PC-3 (cell line): Measurements from ENCODE around the gene TGM3. TPM values are rescaled to one million over a fixed set of nuclear protein-coding genes. Genes with fewer than 3 reads are reported as not detected.
"Not testable (repeated sequence)": the region's sequence is repeated elsewhere in the genome, so short reads cannot be mapped to it uniquely, and the experiment has no call there.

Experiments
- ATAC-seq: fragments of 200-7000 bp; cut with Tn5 transposase; 2 replicates; pipeline ENCODE4 v1.9.1; 2020; ENCODE audit warnings: mild to moderate bottlenecking, moderate library complexity
- BruUV-seq: library from RNA; stranded (reverse); fragments of 400-500 nt; replicated peaks from 2 replicates; lab custom pipeline; 2021; lab: Mats Ljungman, UMichigan
- CTCF ChIA-PET: fragments of 300-600 bp; sonication (Branson Sonifier 250); formaldehyde crosslinking; loops from one replicate; lab custom pipeline; 2022; ENCODE audit warnings: antibody characterized with exemption; lab: Charles Lee
- POLR2A ChIA-PET: fragments of 300-600 bp; sonication (Branson Sonifier 250); formaldehyde crosslinking; loops from one replicate; lab custom pipeline; 2022; ENCODE audit warnings: antibody characterized with exemption; ENCODE audit not compliant: unreplicated experiment; lab: Charles Lee
- DNase-seq: peaks from one replicate; pipeline ENCODE4 v3.0.0-alpha.2; 2015
- H2AFZ ChIP-seq: fragments of 300-600 bp; sonication (generic); 2 replicates; pipeline ENCODE4 v1.6.0; 2016; ENCODE audit warnings: antibody characterized with exemption, low read length
- H3F3A ChIP-seq: fragments of 300-600 bp; sonication (generic); one replicate; pipeline ENCODE4 v1.6.0; 2017; ENCODE audit warnings: antibody characterized with exemption, low read length, control low read depth, mild to moderate bottlenecking; ENCODE audit not compliant: unreplicated experiment
- H3K27ac ChIP-seq: fragments of 300-600 bp; sonication (generic); 2 replicates; pipeline ENCODE4 v1.5.1; 2016; ENCODE audit warnings: mild to moderate bottlenecking, low read length
- H3K27me3 ChIP-seq: fragments of 300-600 bp; sonication (generic); 2 replicates; pipeline ENCODE4 v1.6.1; 2016; ENCODE audit warnings: low read length, mixed read lengths
- H3K36me3 ChIP-seq: fragments of 300-600 bp; sonication (generic); 2 replicates; pipeline ENCODE4 v1.6.1; 2016; ENCODE audit warnings: low read depth, mixed run types, low read length, mixed read lengths
- H3K4me1 ChIP-seq: fragments of 300-600 bp; sonication (generic); 2 replicates; pipeline ENCODE4 v1.5.1; 2016; ENCODE audit warnings: low read length; ENCODE audit not compliant: insufficient read depth
- H3K4me2 ChIP-seq: fragments of 300-600 bp; sonication (generic); 2 replicates; pipeline ENCODE4 v1.6.0; 2016; ENCODE audit warnings: low read length
- H3K4me3 ChIP-seq: fragments of 300-600 bp; sonication (generic); 2 replicates; pipeline ENCODE4 v1.5.1; 2016; ENCODE audit warnings: mild to moderate bottlenecking, low read length, mixed read lengths
- H3K79me2 ChIP-seq: fragments of 300-600 bp; sonication (generic); 2 replicates; pipeline ENCODE4 v1.6.1; 2017; ENCODE audit warnings: low read length, mixed read lengths
- H3K9ac ChIP-seq: fragments of 300-600 bp; sonication (generic); 2 replicates; pipeline ENCODE4 v1.6.0; 2016; ENCODE audit warnings: mild to moderate bottlenecking, low read length
- H3K9me2 ChIP-seq: fragments of 300-600 bp; sonication (generic); replicated peaks from 2 replicates; pipeline ENCODE4 v1.6.1; 2016; ENCODE audit warnings: mixed run types, low read length, mixed read lengths
- H3K9me3 ChIP-seq: fragments of 300-600 bp; sonication (generic); 2 replicates; pipeline ENCODE4 v1.6.1; 2016; ENCODE audit warnings: low read length, mixed read lengths
- H4K20me1 ChIP-seq: fragments of 300-600 bp; sonication (generic); 2 replicates; pipeline ENCODE4 v1.6.1; 2016; ENCODE audit warnings: low read length, mixed read lengths
- EZH2 ChIP-seq: fragments of 300-600 bp; sonication (generic); IDR thresholded peaks from one replicate; pipeline ENCODE4 v1.6.1; 2017; ENCODE audit warnings: antibody characterized with exemption, mild to moderate bottlenecking, low read length; ENCODE audit not compliant: unreplicated experiment
- EZH2phosphoT487 ChIP-seq: fragments of 300-600 bp; sonication (generic); IDR thresholded peaks from 2 replicates; pipeline ENCODE4 v1.6.1; 2018; ENCODE audit warnings: mild to moderate bottlenecking, antibody characterized with exemption, low read length, borderline replicate concordance
- intact Hi-C: fragments of 100-400 bp; cut with micrococcal nuclease; formaldehyde crosslinking; loops from 2 replicates; pipeline ENCODE4 v1.9.0; 2023
- total RNA-seq: library from RNA; depleted of rRNA; stranded (reverse); fragments of >200 nt; gene quantifications from 2 replicates; pipeline ENCODE4 v1.2.3, GENCODE V29; 2014
- TF ChIP-seq, protein P1 (sequence below): fragments of 300-600 bp; sonication (generic); conservative IDR thresholded peaks from 2 replicates; pipeline ENCODE4 v1.5.1; 2017; ENCODE audit warnings: antibody characterized with exemption, low read depth, mild to moderate bottlenecking, low read length

The TGM3 gene
- total RNA-seq, 1 experiment from 2014 or later: not detected

DNA sequence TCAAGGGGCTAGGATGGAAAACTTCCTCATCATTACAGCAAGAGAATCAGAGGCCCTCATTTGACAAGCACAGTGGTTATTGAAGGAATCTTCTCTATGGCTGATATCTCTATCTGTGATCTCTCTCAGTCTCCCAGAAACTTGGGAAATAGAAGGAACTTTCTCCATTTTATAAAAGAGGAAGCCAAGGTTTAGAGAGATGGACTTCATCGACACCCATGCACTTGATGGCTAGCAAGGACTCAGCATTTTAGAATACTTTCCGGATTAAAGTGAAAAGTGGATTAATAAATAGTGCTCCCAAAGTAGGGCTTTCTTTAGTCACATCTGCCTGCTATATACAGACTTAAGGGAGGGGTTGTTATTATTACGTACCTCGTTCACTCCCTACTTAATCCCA lies 34.2 kb upstream of the TGM3 start:
- intact Hi-C loops: no loop called here
- no peak overlapping the region for H3K4me2 ChIP-seq
- no peak overlapping the region for H3K4me3 ChIP-seq
- CTCF ChIA-PET: no interaction called here
- H3F3A ChIP-seq: no peaks in the 10 kb centered on the region
- no peaks in the 10 kb centered on the region for H3K36me3 ChIP-seq
- TF ChIP-seq, protein P1, sequence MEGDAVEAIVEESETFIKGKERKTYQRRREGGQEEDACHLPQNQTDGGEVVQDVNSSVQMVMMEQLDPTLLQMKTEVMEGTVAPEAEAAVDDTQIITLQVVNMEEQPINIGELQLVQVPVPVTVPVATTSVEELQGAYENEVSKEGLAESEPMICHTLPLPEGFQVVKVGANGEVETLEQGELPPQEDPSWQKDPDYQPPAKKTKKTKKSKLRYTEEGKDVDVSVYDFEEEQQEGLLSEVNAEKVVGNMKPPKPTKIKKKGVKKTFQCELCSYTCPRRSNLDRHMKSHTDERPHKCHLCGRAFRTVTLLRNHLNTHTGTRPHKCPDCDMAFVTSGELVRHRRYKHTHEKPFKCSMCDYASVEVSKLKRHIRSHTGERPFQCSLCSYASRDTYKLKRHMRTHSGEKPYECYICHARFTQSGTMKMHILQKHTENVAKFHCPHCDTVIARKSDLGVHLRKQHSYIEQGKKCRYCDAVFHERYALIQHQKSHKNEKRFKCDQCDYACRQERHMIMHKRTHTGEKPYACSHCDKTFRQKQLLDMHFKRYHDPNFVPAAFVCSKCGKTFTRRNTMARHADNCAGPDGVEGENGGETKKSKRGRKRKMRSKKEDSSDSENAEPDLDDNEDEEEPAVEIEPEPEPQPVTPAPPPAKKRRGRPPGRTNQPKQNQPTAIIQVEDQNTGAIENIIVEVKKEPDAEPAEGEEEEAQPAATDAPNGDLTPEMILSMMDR: no peak
- TF ChIP-seq EZH2: no peak
- no peak for TF ChIP-seq EZH2phosphoT487
- H3K27me3 ChIP-seq: peaks cover 6% of the 10 kb centered on the region; the same call in 1 of the 2 replicates
- no peaks in the 10 kb centered on the region for H3K79me2 ChIP-seq
- H3K9ac ChIP-seq: no peak overlapping the region
- no peaks in the 10 kb centered on the region for H4K20me1 ChIP-seq
- H3K9me2 ChIP-seq: no peaks in the 10 kb centered on the region
- POLR2A ChIA-PET: no interaction called here
- H3K4me1 ChIP-seq: 0 out of 2 replicates have a peak, but pooled peaks cover 4% of the 10 kb centered on the region
- H3K27ac ChIP-seq: no peak overlapping the region
- ATAC-seq: no peak
- no peaks in the 10 kb centered on the region for H3K9me3 ChIP-seq
- no peak overlapping the region for H2AFZ ChIP-seq
- no peak for DNase-seq
- no TSS peak for BruUV-seq

DNA sequence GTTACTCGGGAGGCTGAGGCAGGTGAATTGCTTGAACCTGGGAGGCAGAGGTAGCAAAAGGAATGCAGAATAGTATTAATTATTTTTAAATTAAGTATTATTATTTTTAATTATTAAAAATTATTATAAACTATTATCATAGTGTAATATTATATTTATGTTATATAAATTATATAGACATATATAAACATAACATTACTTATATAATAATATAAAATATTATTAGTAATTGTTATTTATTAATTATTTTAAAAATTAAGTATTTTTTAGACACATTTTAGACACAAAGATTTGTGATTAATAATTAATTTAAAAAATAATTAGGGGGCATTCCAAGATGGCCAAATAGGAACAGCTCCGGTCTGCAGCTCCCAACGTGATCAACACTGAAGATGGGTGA lies 31.7 kb upstream of the TGM3 start:
- no peaks in the 10 kb centered on the region for H4K20me1 ChIP-seq
- no TSS peak for BruUV-seq
- TF ChIP-seq, protein P1: no peak
- TF ChIP-seq EZH2phosphoT487 (no peak), EZH2 (no peak)
- no peak overlapping the region for H3K4me3 ChIP-seq
- 0 out of 2 replicates have a peak, but pooled peaks cover 4% of the 10 kb centered on the region for H3K4me1 ChIP-seq
- CTCF ChIA-PET: no interaction called here
- POLR2A ChIA-PET: no interaction called here
- H2AFZ ChIP-seq: no peak overlapping the region
- H3F3A ChIP-seq: no peaks in the 10 kb centered on the region
- H3K9me3 ChIP-seq: no peaks in the 10 kb centered on the region
- H3K9me2 ChIP-seq: no peaks in the 10 kb centered on the region
- intact Hi-C loops: no loop called here
- H3K9ac ChIP-seq: no peak overlapping the region
- ATAC-seq (no peak), DNase-seq (no peak)
- no peaks in the 10 kb centered on the region for H3K79me2 ChIP-seq
- H3K36me3 ChIP-seq: no peaks in the 10 kb centered on the region
- no peak overlapping the region for H3K4me2 ChIP-seq
- 0 out of 2 replicates have a peak, but pooled peaks cover 7% of the 10 kb centered on the region for H3K27me3 ChIP-seq
- H3K27ac ChIP-seq: no peak overlapping the region

DNA sequence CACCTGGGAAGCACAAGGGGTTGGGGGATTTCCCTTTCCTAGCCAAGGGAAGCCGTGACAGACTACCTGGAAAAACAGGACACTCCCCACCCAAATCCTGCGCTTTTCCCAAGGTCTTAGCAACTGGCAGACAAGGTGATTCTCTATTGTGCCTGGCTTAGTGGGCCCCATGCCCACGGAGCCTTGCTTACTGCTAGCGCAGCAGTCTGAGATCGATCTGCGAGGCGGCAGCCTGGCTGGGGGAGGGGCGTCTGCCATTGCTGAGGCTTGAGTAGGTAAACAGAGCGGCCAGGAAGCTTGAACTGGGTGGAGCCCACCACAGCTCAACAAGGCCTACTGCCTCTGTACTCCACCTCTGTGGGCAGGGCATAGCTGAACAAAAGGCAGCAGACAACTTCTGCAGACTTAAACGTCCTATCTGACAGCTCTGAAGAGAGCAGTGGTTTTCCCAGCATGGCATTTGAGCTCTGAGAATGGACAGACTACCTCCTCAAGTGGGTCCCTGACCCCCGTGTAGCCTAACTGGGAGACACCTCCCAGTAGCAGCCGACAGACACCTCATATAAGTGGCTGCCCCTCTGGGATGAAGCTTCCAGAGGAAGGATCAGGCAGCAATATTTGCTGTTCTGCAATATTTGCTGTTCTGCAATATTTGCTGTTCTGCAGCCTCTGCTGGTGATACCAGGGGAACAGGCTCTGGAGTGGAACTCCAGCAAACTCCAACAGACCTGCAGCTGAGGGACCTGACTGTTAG lies 31.0 kb upstream of the TGM3 start:
- intact Hi-C loops, H3K27ac ChIP-seq, BruUV-seq, ATAC-seq, H3K36me3 ChIP-seq, H3K4me1 ChIP-seq, H3K79me2 ChIP-seq, H3F3A ChIP-seq, H3K4me3 ChIP-seq, H3K9me2 ChIP-seq, POLR2A ChIA-PET, H2AFZ ChIP-seq, H3K27me3 ChIP-seq, H3K4me2 ChIP-seq, H4K20me1 ChIP-seq, H3K9ac ChIP-seq, CTCF ChIA-PET, H3K9me3 ChIP-seq, DNase-seq: not testable (repeated sequence)
